Osteocyte (in vitro differentiated cells): ENCODE measurements around the gene DNM1L. TPM values are rescaled to one million over a fixed set of nuclear protein-coding genes. Genes with fewer than 3 reads are reported as not detected.
"Not testable (repeated sequence)": the region's sequence is repeated elsewhere in the genome, so short reads cannot be mapped to it uniquely, and the experiment has no call there.

ENCODE experiments used
- DNase-seq: peaks from one replicate; pipeline ENCODE4 v3.0.0; 2021; ENCODE audit warnings: mixed read lengths; ENCODE audit not compliant: unreplicated experiment; ENCODE audit errors: extremely low spot score
- H3K27ac Mint-ChIP-seq: one replicate; pipeline ENCODE4 v1.8.0; 2021; ENCODE audit warnings: mild to moderate bottlenecking, mixed read lengths; ENCODE audit not compliant: unreplicated experiment
- H3K27me3 Mint-ChIP-seq: one replicate; pipeline ENCODE4 v1.8.0; 2021; ENCODE audit warnings: mixed read lengths; ENCODE audit not compliant: unreplicated experiment
- H3K36me3 Mint-ChIP-seq: one replicate; pipeline ENCODE4 v1.8.0; 2021; ENCODE audit warnings: mixed read lengths; ENCODE audit not compliant: unreplicated experiment
- H3K4me1 Mint-ChIP-seq: one replicate; pipeline ENCODE4 v1.8.0; 2021; ENCODE audit warnings: mixed read lengths; ENCODE audit not compliant: unreplicated experiment
- H3K4me3 Mint-ChIP-seq: one replicate; pipeline ENCODE4 v1.8.0; 2021; ENCODE audit warnings: mild to moderate bottlenecking, moderate library complexity, mixed read lengths; ENCODE audit not compliant: unreplicated experiment
- H3K9me3 Mint-ChIP-seq: one replicate; pipeline ENCODE4 v1.8.0; 2021; ENCODE audit warnings: mixed read lengths; ENCODE audit not compliant: unreplicated experiment
- CTCF ChIP-seq: fragments of 200-600 bp; sonication (generic); IDR thresholded peaks from 2 replicates; pipeline ENCODE4 v1.5.0; 2021; ENCODE audit warnings: antibody characterized with exemption, mild to moderate bottlenecking, moderate library complexity
- total RNA-seq: library from RNA; stranded (reverse); gene quantifications from 2 replicates; pipeline ENCODE4 v1.2.1, GENCODE V29; 2021

Gene DNM1L
- total RNA-seq, 1 donor from 2014 or later: 67.0 TPM

GRCh38 chr12:32718926-32719325, 39.8 kb downstream of the DNM1L start:
- Mint-ChIP-seq H3K9me3 (no peaks in the 10 kb centered on the region), H3K4me3 (no peak overlapping the region), H3K27ac (no peak overlapping the region), H3K4me1 (no peaks in the 10 kb centered on the region), H3K36me3 (peaks cover 13% of the 10 kb centered on the region), H3K27me3 (no peaks in the 10 kb centered on the region)
- no peak for DNase-seq
- TF ChIP-seq CTCF: no peak

- not testable (repeated sequence) for H3K4me1 Mint-ChIP-seq, DNase-seq, H3K4me3 Mint-ChIP-seq, H3K9me3 Mint-ChIP-seq, H3K27me3 Mint-ChIP-seq, H3K27ac Mint-ChIP-seq
- peaks cover 36% of the 10 kb centered on the region for H3K36me3 Mint-ChIP-seq
These were observed 46.2 kb downstream of the DNM1L start for GRCh38 chr12:32725308-32725707.

GRCh38 chr12:32726286-32726685, 47.2 kb downstream of the DNM1L start:
- TF ChIP-seq CTCF: no peak
- H3K4me1 Mint-ChIP-seq: no peaks in the 10 kb centered on the region
- H3K9me3 Mint-ChIP-seq: no peaks in the 10 kb centered on the region
- no peak for DNase-seq
- peaks cover 36% of the 10 kb centered on the region for H3K36me3 Mint-ChIP-seq
- H3K27me3 Mint-ChIP-seq: no peaks in the 10 kb centered on the region
- H3K27ac Mint-ChIP-seq: no peak overlapping the region
- H3K4me3 Mint-ChIP-seq: no peak overlapping the region

- Mint-ChIP-seq H3K4me3 (no peak overlapping the region), H3K36me3 (peaks cover 41% of the 10 kb centered on the region), H3K27me3 (no peaks in the 10 kb centered on the region), H3K27ac (no peak overlapping the region), H3K4me1 (no peaks in the 10 kb centered on the region), H3K9me3 (no peaks in the 10 kb centered on the region)
- no peak for DNase-seq
- TF ChIP-seq CTCF: no peak
These were observed 48.1 kb downstream of the DNM1L start for GRCh38 chr12:32727237-32727636.

- no peak for DNase-seq
- H3K36me3 Mint-ChIP-seq: peaks cover 19% of the 10 kb centered on the region
- H3K9me3 Mint-ChIP-seq: no peaks in the 10 kb centered on the region
- no peak overlapping the region for H3K27ac Mint-ChIP-seq
- no peak overlapping the region for H3K4me3 Mint-ChIP-seq
- no peak for TF ChIP-seq CTCF
- H3K27me3 Mint-ChIP-seq: no peaks in the 10 kb centered on the region
- no peaks in the 10 kb centered on the region for H3K4me1 Mint-ChIP-seq
These were observed 55.9 kb downstream of the DNM1L start for GRCh38 chr12:32734952-32735351.

- Mint-ChIP-seq H3K4me1 (no peaks in the 10 kb centered on the region), H3K36me3 (peaks cover 22% of the 10 kb centered on the region)
These were observed 57.3 kb downstream of the DNM1L start for GRCh38 chr12:32736445-32736844.

More at GRCh38 chr12:32736445-32736844, 57.3 kb downstream of the DNM1L start:
- no peak overlapping the region for H3K27ac Mint-ChIP-seq
- H3K27me3 Mint-ChIP-seq: no peaks in the 10 kb centered on the region
- H3K4me3 Mint-ChIP-seq: no peak overlapping the region
- DNase-seq: no peak
- no peak for TF ChIP-seq CTCF
- no peaks in the 10 kb centered on the region for H3K9me3 Mint-ChIP-seq
